GM19324 (cell line): ENCODE data around the gene SKOR1.

Source experiments
- ATAC-seq: cut with Tn5 transposase; IDR thresholded peaks from one replicate; pipeline ENCODE4 v1.9.1; 2021; ENCODE audit warnings: mild to moderate bottlenecking, moderate library complexity; ENCODE audit not compliant: unreplicated experiment, low FRiP score

The SKOR1 gene

DNA sequence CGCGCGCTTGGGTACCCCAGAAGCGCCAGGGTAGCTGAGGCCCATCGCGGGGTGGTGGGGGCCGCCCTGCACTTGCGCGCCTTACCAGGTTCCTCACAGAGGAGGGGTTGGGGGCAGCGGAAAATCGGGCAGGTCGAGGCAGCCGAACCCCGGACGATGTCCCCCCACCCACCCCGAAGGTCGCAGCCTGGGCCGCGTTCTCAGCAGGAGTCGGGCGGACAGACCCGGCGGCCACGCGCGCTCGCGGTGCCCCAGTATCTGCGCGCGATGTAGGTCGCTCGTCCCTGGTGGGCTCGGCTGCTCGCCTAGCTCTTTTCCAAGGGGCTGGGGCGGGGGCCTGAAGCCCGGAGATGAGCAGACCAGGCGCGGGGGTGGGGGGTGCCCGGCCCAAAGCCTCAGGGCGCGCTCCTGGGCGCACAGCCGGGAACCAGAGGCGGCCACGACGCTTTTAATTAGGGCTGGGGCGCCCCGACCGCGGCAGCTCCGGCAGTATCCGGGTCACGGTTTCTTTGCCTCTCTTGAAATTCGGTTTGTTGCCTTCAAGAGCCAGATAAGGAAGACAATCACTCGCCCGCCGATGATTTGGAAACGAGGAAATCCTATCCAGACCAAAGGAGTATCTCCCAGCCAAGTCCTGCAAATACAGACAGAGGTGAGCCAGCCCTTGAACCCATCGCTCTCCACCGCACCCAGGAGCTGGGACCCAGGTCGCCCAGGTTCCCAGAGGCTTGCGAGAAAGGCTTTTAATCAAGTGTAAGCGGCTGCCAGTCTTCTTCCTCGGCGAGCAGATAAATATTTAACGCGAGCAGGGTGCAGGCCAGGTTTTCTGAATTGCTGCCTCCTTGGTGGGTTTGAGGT, 4.6 kb downstream of the SKOR1 start:
- ATAC-seq: no peak

DNA sequence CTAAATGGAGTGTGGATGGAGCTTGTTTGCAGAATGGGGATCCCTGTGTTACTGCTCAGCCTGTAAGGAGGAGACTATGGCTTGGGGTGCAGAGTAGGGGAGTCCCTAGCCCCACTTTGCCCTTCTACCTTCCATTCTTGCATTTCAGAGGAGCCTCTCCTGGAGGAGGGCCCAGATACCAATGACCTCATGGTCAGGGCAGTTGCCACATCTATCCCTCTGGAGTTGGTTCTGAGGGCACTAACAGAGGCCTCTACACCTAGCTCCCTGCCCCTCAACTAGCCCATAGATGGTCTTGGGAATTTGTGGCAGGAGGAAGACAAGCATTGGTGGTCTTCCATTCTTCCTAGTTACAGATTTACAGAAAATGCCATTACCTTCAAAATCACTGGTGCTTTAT, 6.1 kb downstream of the SKOR1 start:
- no peak for ATAC-seq

DNA sequence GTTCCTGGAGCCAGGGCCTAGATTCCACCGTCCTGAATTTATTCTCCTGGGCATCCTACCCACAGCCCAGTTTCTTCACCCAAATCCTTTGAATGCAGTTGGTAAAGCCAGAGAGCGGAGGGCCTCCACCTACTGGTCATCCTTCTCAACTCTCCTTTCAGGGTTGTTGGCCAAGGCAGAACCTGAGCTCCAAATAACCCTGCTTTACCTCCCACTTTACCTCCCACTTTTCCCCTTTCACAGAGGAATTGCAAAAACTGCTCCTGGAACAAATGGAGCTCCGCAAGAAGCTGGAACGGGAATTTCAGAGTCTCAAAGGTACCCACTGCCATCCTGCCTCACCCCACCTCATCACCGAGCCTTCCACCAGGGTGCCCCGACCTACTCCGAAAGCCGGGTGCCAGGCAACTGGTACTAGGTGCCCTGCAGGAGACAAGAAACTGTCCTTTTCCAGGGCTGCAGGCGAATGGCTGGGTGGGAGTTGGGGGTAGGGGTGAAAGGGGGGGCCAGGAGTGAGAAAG, 6.8 kb downstream of the SKOR1 start:
- no peak for ATAC-seq

DNA sequence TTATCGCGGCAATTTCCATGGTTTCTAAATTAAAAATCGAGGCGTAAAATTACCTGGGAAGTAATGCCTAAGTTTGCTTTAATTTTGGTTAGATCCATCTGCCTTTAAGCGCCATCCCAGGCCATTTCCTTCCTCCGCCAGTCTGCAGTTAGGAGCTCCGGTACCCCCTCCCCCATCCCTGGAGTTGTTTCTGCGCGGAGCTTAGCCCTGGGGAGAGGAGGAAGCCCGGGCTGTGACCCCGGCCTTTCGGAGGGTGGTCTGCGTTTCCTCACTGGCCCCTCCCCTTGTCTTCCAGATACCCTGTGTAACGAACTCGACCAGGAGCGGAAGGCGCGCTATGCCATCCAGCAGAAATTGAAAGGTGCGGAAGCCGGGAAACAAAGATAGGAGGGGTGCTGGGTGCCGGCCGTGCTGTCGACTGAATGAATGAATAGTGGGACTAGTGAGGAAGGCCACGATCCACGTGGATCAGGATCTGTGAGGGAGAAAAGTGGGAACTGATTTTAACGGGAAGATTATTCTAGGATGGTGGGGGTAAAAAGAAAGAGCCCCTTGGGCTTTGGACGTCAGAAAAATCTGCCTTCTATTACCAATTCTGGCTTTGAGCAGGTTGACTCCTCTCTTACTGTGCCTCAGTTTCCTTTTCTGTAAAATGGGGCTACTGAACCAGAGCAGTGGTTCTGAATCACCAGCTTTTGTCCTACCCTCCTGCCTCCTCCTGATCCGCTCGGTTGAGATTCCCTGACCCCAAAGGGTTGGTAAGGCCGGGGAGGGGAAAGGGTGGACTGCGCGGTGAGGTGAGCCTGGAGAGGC, 7.8 kb downstream of the SKOR1 start:
- no peak for ATAC-seq

DNA sequence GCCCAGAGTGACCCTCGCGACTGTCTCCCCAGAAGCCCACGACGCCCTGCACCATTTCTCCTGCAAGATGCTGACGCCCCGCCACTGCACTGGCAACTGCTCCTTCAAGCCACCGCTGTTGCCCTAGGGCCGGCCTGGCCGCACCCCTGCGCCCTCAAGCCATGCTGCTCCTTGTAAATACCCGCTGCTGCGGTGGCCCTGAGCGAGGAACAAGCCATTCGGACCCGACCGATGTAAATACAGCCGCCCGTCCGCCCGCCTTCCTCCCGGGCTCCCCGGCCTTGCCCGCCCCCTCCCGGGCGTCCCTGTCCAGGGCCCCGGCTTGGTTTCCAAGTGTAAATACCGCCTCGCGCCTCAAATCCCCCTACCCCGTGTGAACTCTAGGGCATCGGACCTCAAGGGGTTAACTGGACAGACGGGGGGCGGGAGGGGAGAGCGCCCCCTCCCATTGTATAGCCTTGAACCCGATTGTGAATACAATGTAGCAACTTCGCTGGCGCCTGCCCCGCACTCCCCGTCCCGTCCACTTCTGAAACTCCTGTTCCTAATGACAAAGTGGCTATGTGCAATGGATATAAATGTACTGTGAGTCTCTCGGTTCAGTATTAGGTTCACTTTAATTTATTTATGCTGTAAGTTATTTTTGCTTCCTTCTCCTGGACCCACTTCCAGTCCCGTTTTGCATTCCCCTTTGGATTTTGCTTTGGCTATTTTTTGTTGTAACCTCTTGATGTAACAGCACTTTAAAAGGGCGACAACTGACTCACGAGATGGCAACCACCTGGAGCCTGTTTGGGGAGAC, 8.6 kb downstream of the SKOR1 start:
- ATAC-seq: no peak

DNA sequence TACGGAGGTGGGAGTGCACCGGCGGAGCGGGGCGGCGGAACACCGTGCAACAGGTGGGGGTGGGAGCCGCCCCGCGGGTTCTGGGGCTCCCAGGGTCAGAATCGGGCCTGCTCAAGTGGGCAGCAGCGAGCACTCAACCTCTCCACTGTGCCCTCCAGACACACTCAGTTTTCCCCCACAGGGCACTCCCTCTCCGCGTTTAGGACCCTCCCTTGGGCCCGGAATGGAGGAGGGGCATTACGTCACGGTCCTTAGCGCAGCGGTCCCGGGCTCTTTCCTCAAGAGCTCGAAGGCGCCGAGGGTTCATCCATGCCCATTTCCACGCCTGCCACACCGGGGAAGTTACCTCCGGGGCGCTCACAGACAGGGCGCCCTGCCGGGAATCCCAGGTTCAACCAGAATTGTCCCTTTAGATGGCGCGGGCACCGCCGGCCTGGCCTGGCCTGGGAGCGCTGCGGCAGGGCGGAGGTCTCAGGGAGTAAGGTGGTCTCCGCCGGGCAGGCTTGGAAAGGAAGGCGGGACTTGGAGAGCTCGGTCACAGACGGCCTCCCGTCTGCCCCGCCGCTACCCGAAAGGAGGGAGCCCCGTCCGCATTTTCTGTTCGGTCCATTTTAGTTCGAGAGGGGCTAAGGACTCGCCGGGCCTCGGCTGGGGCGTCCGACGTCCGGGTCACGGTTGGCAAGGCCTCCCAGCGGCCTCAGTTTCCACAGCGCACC, 9.4 kb downstream of the SKOR1 start:
- no peak for ATAC-seq

DNA sequence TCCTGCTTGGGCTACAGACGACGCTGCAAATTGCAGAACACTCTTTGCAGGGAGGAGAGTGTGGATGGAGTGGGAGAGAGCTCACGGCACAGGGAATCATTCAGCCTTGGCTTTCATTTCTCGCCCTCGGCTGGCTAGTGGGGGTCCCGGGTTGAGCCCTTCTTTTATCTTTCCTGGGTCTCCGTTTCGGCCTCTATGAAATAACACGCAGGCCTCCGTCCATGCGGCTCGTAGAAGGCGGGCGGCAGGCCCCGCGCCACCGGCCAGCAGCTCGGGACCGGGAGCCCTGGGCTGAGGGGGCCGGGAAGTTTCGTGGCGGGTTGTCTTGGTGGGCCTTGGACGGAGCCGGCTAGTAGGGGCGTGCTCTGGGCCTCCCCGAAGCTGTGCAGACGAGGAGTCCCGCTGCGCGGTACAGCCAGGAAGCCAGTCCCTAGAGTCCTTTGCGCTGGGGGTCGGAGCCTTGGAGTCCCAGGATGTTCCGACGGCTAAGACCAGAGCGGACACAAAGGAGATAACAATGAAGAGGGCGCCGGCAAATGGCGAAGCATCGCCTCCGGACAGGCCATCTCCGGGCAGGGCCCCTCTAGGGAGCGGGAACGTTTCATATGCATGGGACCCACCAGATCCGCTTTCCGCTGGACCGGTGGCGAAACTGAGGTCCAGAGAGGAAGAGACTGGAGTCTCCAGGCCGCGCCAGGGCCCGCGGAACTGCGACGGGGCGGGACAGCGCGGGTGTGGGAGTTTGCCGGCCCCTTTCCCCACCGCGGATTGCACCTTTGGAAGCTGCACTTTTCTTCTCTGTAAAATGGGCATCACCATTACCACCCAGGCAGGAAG, 10.2 kb downstream of the SKOR1 start:
- no peak for ATAC-seq

DNA sequence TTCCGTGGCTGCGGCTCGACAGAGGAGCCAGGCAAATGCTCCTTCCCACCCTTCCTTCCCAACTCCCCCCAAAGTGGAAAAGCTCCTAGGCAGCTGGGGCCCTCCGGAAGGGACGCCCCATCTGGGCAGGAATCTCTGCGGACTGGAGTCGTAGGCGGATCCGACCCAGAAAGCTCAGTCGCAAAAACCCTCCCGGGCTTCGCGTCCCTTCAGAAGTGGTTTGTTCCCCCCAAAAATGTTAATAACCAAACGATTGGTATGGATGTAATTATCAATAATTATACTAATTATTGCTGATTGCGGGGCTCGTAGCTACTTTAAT, 10.8 kb downstream of the SKOR1 start:
- no peak for ATAC-seq

DNA sequence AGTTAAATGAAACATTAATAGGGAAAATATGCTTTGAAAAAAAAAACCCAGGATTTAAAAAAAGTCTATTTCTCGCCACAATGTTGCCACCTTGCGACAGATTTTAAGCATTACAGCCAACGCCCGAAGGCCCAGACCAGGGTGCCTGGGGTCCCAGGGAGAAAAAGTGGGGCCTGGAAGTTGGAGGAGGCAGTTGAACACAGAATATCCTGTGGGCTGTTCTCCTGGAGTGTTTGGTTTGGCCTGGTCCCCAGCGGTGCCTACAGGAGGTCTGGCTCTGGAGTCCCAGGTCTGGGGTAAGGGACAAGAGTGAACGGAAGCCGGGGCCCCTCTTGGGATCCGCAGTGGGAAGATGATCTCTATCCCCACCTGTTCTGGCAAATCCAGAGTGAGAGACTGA, 11.2 kb downstream of the SKOR1 start:
- ATAC-seq: no peak

DNA sequence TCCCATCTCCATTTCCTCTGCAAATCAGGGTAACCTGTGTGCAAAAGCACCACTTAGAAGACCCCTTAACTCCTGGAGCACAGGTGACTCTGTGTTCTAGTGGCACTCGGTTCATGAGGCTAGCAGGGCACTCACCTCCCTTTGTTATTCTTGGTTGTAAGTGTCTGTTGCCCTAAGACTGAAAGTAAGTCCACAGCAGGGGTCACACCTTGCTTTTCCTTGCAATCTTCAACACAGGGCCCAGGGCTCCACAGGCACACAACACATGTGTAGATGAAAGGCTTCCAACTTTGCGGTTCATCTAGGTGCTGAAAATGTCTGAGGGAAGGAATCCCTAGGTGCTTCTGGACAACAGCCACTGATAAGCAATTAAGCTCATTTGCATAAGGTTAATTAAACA, 11.6 kb downstream of the SKOR1 start:
- ATAC-seq: no peak

DNA sequence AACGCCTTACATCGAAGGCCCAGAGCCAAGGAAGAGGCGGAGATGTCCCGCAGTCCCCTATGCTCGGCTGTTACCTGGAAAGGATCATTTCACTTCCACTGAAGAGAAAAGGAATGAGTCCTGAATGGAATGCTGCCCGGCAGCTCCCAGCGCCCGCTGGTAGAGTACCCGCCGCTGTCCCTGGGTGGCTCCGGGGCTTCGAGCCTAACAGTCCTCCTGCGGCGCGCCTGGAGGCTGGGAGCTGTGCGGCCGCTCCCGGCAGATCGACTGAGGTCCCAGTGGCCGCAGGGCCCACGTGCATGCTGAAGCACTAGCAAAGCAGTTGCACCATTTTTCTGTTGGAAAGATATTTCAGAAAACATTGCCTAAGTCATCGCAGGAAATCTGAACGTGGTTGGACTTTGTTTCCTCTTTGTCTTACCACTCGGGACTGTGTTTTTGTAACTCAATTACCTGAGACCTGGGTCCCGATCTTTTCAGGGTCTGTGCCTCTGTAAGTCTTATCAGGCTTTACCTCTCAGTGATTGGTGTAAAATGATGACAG, 13.6 kb downstream of the SKOR1 start:
- ATAC-seq: no peak

DNA sequence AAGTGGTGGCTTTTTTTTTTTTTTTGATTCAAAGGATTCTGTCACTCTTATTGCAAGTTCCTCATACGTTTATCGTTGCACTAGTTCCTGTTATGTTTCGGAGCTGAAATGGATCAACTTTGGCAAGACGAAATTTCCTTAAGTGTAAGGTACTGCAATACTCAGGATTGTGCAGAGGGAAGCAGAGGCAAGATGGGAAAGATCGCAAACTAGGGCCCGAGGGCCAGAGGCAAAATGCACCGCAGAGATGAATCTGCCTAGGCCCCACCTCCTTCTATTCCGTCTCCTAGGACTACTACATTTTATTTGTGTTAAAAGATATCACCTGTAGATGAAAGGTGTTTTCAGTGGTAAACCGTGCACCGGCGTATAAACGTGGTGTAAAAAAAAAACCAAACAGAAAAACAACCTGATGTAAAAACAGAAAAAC, 14.2 kb downstream of the SKOR1 start:
- ATAC-seq: no peak

DNA sequence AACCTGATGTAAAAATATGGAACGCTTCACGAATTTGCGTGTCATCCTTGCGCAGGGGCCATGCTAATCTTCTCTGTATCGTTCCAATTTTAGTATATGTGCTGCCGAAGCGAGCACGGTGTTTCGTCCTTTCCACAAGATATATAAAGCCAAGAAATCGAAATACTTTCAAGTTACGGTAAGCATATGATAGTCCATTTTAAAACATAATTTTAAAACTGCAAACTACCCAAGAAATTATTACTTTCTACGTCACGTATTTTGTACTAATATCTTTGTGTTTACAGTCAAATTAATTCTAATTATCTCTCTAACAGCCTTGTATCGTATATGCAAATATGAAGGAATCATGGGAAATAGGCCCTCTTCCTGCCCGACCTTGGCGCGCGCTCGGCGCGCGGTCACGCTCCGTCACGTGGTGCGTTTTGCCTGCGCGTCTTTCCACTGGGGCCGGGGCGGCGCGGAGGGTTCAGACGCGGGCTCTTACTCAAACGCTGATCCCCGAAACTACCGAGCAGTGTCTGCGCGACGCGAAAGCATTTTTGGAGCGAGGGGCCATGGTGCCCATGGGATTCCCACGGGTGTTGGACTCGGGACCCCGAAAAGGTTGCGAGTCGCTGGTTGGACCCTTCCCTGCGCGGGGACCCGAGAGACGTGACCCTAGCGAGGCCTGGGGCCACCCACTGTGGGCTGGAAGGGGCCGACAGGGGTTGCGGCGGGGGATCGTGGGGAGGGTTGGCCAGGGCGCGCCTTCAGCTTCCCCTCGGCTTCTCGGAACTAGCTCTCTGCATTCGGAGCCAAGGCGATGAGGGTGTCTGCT, 14.8 kb downstream of the SKOR1 start, which contains the start of gene RNU6-1:
RNU6-1 (minus strand) TSS at position 117 of the 820 bp plus-strand sequence.
- peak; percentile 93 for ATAC-seq

DNA sequence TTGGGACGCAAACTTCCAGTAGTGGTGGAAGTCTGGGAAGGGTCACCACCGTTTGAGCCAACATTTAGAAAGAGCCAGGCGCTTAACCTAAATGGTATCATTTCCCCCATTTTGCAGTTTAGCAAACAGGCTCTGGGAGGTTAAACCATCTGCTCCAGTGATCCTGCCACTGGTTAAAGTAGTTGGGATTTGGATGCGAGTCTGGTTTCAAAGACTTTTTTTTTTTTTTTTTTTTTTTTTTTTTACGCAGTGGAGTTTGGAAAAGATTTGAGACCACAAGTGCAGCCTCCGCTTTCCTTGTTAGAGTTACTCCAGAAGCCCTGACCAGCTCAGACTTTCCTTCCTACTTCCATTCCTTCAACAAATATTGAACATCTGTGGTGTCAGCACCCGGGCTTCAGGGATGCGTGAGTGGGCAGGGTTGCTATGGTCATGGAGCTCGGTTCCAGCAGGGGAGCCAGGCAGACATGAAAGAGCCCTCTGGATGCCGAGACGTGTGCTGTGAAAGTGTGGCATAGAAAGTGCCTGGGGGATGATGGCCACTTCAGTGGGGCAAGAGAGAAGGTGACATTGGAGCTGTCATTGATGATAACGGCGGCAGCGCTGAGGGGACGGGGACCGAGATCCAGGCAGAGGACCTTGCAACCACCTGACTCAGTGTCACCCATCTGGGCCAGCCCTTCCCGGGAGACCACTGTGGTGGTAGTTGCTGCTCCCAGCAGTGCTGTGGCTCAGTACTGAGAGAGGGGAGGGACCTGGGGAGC, 15.6 kb downstream of the SKOR1 start:
- no peak for ATAC-seq

DNA sequence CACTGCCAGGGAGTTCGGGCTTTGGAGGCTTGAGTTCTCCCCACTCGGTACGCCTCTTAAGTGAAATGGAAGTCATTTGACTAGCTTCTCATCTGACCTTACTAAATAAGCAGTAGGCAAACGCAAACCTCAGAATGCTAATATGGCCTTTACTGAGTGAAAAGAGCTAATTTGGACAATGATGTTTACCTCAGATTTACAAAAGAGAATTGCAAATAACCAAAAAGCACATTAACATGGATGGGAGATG, 16.1 kb downstream of the SKOR1 start:
- no peak for ATAC-seq

DNA sequence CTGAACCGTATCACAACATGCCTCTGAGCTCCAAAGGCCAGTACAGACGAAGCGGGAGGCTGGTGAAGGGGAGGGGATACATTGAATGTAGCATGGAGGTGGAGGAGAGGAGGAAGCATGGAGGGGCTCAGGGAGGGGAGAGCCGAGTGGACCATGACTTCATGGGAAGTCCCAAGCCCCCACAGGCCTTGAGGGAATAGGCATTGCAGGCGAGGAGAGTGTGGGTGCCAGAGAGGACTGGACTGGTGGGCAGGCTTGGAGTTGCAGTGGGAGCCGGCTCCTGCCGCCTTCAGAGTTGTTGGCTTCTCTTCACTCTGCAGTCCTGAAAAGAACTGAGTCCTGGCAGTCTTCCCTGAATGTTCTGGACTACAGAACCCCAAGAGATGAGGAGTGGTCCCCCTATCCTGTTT, 17.8 kb downstream of the SKOR1 start:
- ATAC-seq: no peak

DNA sequence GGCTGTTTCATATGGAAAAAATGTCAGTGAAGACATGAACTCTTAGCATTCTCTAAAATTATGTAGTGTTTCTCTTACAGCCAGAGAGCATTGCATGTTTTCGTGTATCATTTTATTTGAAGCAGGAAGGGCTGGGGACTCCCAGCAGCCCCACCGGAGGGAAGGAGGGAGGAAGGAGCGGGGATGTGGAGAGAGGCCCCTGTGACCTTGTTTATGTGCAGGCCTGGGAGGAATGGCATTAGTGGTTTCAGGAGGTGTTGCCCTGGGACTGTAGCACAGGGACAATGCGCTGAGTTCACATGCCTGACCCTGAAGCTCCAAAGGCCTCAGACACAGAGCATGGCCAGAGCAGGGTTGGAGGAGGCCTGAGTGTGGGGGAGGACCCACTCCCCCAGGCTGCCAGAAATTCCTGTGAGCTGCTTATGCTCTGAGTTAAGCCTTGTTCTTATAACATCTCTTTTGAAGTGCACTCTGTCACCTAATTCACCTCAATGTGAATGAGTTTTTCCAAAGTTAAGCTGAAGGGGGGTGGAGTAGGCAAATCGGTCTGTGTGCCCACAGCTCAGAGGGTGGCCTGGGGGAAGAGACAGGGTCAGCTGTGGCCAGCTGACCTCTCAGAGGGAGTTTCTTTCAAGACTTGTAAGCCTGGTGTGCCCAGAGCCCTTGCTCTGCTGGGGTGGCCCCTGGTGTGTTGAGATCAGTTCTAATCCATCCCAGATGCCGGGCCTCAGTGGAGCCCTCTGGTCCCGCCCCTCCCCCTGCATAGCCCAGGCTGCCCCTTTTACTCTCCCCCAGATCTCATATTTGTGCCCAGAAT, 18.5 kb downstream of the SKOR1 start:
- no peak for ATAC-seq
